ENCODE measurements around the gene MAT2B. TPM values are rescaled to one million over a fixed set of nuclear protein-coding genes. Genes with fewer than 3 reads are reported as not detected.

Gene MAT2B
- total and polyA plus RNA-seq, 4 donors = 34.5 to 69.7 (median 52.6) TPM

- no peak overlapping the region for H3K9ac ChIP-seq (ENCODE audit: insufficient read depth in 1 of 2, low read length in 2 of 2)
- no peak for TF ChIP-seq CTCF (IDR thresholded peaks at IDR 0.05; ENCODE audit: control extremely low read depth, extremely low read depth)
- H3K27ac ChIP-seq (ENCODE audit: low read depth in 1 of 2, low read length in 1 of 2) = no peak overlapping the region
- peaks cover 0 to 31% (median 0%) of the 10 kb centered on the region in 5 donors for H3K4me1 ChIP-seq (ENCODE audit: control insufficient read depth in 5 of 5, insufficient read depth in 5 of 5, low read length in 5 of 5)
- H3K9me3 ChIP-seq (ENCODE audit: control insufficient read depth in 4 of 4, insufficient read depth in 3 of 4, low read length in 3 of 4) = no peaks in the 10 kb centered on the region
- H3K4me3 ChIP-seq = no peak overlapping the region
- H3K36me3 ChIP-seq (ENCODE audit: control insufficient read depth in 4 of 4, insufficient read depth in 4 of 4, low read length in 4 of 4) = no peaks in the 10 kb centered on the region
- DNase-seq (no peak), ATAC-seq (ENCODE audit: insufficient read depth, low FRiP score) (no peak)
- H3K27me3 ChIP-seq (ENCODE audit: control insufficient read depth in 3 of 3, insufficient read depth in 3 of 3, low read length in 2 of 3) = peaks cover 0 to 22% (median 17%) of the 10 kb centered on the region in 3 donors
- WGBS, 2 donors = 31 to 40% methylated on average over 3 of the region's 3 CpGs
Observed at GRCh38 chr5:163566678-163567077, 61.3 kb downstream of the MAT2B start.

GRCh38 chr5:163567811-163568210 lies 62.4 kb downstream of the MAT2B start:
- Histone ChIP-seq H3K4me3 (no peak overlapping the region), H3K27ac (ENCODE audit: low read depth in 1 of 2, low read length in 1 of 2) (no peak overlapping the region), H3K9ac (ENCODE audit: insufficient read depth in 1 of 2, low read length in 2 of 2) (no peak overlapping the region), H3K36me3 (ENCODE audit: control insufficient read depth in 4 of 4, insufficient read depth in 4 of 4, low read length in 4 of 4) (no peaks in the 10 kb centered on the region), H3K9me3 (ENCODE audit: control insufficient read depth in 4 of 4, insufficient read depth in 3 of 4, low read length in 3 of 4) (no peaks in the 10 kb centered on the region), H3K4me1 (ENCODE audit: control insufficient read depth in 5 of 5, insufficient read depth in 5 of 5, low read length in 5 of 5) (peaks cover 0 to 20% (median 0%) of the 10 kb centered on the region in 5 donors), H3K27me3 (ENCODE audit: control insufficient read depth in 3 of 3, insufficient read depth in 3 of 3, low read length in 2 of 3) (peaks cover 0 to 22% (median 17%) of the 10 kb centered on the region in 3 donors)
- DNase-seq = no peak
- no peak for TF ChIP-seq CTCF (IDR thresholded peaks at IDR 0.05; ENCODE audit: control extremely low read depth, extremely low read depth)
- WGBS, 2 donors = 85 to 92% methylated on average over 1 of the region's 1 CpG
- ATAC-seq (ENCODE audit: insufficient read depth, low FRiP score) = no peak

Other genes starting within 250 kb of the MAT2B start
- gene CCNG1, start 68.0 kb upstream of the MAT2B start, total RNA-seq = 100 to 1,000 TPM in 1 of 2 donors, 10 to 100 TPM in 1; 62.5 to 130 TPM
- gene CCNG1, start 68.0 kb upstream of the MAT2B start, polyA plus RNA-seq = 10 to 100 TPM; 31.2 to 66.5 TPM
- gene NUDCD2, start 45.5 kb upstream of the MAT2B start, total RNA-seq = 10 to 100 TPM; 15.8 to 25.0 TPM
- gene NUDCD2, start 45.5 kb upstream of the MAT2B start, polyA plus RNA-seq = 1 to 10 TPM; 3.8 to 7.5 TPM
- gene HMMR, start 45.0 kb upstream of the MAT2B start, total RNA-seq = 1 to 10 TPM; 1.2 to 9.5 TPM
- 1 to 10 TPM; 1.1 to 1.7 TPM for gene HMMR, start 45.0 kb upstream of the MAT2B start, polyA plus RNA-seq

Data from lung (tissue), 12 donors.